Activated CD4-positive, alpha-beta T cell treated with anti-CD3 and anti-CD28 coated beads, Interleukin-2, amount 10 ng/mL, durations not matched to agents 7 days and 5 days (primary cell): ENCODE data around the gene VAX1. TPM values are rescaled to one million over a fixed set of nuclear protein-coding genes. Genes with fewer than 3 reads are reported as not detected.
"Not testable (repeated sequence)": the region's sequence is repeated elsewhere in the genome, so short reads cannot be mapped to it uniquely, and the experiment has no call there.

ENCODE experiments used
- CTCF ChIA-PET: fragments of 350-600 bp; sonication (Branson Sonifier 250); formaldehyde crosslinking; loops from one replicate; lab custom pipeline; 2021; ENCODE audit warnings: antibody characterized with exemption; lab: Charles Lee
- POLR2A ChIA-PET: fragments of 350-600 bp; sonication (Branson Sonifier 250); formaldehyde crosslinking; loops from one replicate; lab custom pipeline; 2021; ENCODE audit warnings: antibody characterized with exemption; lab: Charles Lee
- DNase-seq: peaks from one replicate; pipeline ENCODE4 v3.0.0-alpha.2; 2020
- H3K27ac Mint-ChIP-seq: one replicate; pipeline ENCODE4 v1.8.0; 2021; ENCODE audit warnings: mild to moderate bottlenecking, moderate library complexity, mixed read lengths
- H3K27me3 Mint-ChIP-seq: one replicate; pipeline ENCODE4 v1.8.0; 2021; ENCODE audit warnings: mixed read lengths
- H3K36me3 Mint-ChIP-seq: one replicate; pipeline ENCODE4 v1.8.0; 2021; ENCODE audit warnings: low read depth, mixed read lengths
- H3K4me1 Mint-ChIP-seq: one replicate; pipeline ENCODE4 v1.8.0; 2021; ENCODE audit warnings: mixed read lengths
- H3K4me3 Mint-ChIP-seq: one replicate; pipeline ENCODE4 v1.8.0; 2021; ENCODE audit warnings: mild to moderate bottlenecking, moderate library complexity, mixed read lengths
- H3K9me3 Mint-ChIP-seq: one replicate; pipeline ENCODE4 v1.8.0; 2021; ENCODE audit warnings: mixed read lengths
- total RNA-seq, 2 experiments: library from RNA; stranded (reverse); gene quantifications; one replicate each; pipeline ENCODE4 v1.2.3, GENCODE V29; 2021

VAX1 gene
- total RNA-seq, 2 experiments from 2014 or later, result not detected

DNA sequence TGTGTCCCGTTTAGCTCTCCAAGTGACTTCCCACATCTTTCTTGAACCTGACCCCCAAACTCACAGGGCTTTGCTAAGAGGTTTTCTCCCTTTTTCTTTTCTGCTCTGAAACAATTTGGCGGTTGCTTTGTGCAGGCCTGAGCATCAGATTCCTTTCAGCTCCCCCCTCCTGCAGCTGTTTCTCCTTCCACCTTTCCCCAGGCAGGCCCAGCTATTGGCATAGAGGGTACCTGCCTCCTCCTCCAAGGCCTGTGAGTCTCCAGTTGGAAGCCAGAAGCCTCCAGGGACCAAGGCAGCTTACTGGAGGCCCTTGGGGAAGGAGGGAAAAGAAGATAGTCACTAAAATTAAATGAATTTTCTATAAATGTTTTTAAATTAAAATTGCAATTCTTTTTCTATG, 7.7 kb downstream of the VAX1 start:
- H3K27me3 Mint-ChIP-seq, result peaks cover 67% of the 10 kb centered on the region
- CTCF ChIA-PET, result interaction anchor here (1.0 to 1.8 kb wide), 2 partner anchors 25 to 37 kb away, joined by 3 to 5 read pairs; no protein-coding TSS in a partner anchor

DNA sequence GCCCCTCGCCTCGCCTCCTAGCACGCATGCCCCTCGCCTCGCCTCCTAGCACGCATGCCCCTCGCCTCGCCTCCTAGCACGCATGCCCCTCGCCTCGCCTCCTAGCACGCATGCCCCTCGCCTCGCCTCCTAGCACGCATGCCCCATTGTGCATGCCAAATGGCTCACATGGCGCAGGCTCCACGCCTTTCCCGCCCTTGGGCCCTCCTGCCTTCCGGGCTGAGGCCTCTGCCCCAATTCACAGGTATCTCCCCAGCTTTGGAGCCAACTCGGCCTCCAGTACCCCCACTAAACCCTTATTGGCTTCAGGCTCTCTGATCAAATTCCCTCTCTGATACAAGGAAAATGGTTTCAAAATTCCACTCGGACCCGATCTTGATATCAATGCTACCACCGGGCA, 11.4 kb downstream of the VAX1 start:
- H3K4me3 Mint-ChIP-seq, H3K9me3 Mint-ChIP-seq, H3K27ac Mint-ChIP-seq, H3K4me1 Mint-ChIP-seq, DNase-seq, POLR2A ChIA-PET, CTCF ChIA-PET, H3K36me3 Mint-ChIP-seq: not testable (repeated sequence)
- H3K27me3 Mint-ChIP-seq, result peaks cover 39% of the 10 kb centered on the region

More for the DNA sequence above, 7.7 kb downstream of the VAX1 start:
- Mint-ChIP-seq H3K4me1 (peaks cover 9% of the 10 kb centered on the region), H3K27ac (no peak overlapping the region), H3K36me3 (no peaks in the 10 kb centered on the region), H3K9me3 (no peaks in the 10 kb centered on the region), H3K4me3 (no peak overlapping the region)
- DNase-seq, result no peak
- POLR2A ChIA-PET, result no interaction called here

DNA sequence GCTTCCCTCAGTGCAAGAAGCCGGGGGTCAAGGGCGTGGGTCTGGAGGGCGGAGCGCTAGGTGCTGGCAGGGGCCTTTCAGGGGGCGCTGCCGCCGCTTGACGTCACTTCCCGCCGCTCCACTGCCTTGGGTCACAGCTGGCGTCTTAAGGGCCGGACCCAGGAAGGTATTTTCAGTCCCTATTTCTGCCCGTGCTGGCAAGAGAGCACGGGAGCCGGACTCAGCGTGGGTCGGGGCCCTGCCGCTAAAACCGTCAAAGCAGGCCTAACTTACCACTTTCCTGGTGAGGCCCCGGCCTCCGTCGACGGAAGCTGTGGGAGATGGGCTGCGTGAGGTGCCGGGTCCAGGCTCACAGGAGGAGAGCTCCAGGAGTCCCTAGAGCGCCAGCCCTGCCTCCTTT, 12.0 kb downstream of the VAX1 start:
- Mint-ChIP-seq H3K27ac (no peak overlapping the region), H3K4me3 (no peak overlapping the region), H3K4me1 (peaks cover 2% of the 10 kb centered on the region), H3K27me3 (peaks cover 34% of the 10 kb centered on the region), H3K9me3 (no peaks in the 10 kb centered on the region), H3K36me3 (no peaks in the 10 kb centered on the region)
- ChIA-PET POLR2A (no interaction called here), CTCF (no interaction called here)
- no peak for DNase-seq

DNA sequence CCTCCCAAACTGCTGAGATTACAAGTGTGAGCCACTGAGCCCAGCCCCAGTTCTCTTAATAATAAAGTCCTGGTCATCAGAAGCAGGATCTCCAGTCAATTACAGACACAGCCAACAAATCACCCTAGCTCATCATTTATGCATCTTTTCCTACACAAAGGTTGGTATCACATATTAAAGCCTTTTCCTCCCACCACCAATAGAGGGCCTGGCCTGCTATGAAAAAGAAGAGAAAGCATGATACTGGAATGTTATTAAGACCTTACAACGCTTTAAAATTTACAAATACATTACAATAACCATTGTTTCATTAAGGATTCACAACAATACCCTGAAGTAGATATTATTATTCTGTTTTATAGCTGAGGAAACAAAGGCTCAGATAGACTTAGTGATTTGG, 25.9 kb downstream of the VAX1 start:
- CTCF ChIA-PET, result no interaction called here
- Mint-ChIP-seq H3K4me1 (no peaks in the 10 kb centered on the region), H3K9me3 (no peaks in the 10 kb centered on the region), H3K4me3 (no peak overlapping the region), H3K36me3 (no peaks in the 10 kb centered on the region), H3K27ac (no peak overlapping the region), H3K27me3 (peaks cover 9% of the 10 kb centered on the region)
- POLR2A ChIA-PET, result no interaction called here
- no peak for DNase-seq

DNA sequence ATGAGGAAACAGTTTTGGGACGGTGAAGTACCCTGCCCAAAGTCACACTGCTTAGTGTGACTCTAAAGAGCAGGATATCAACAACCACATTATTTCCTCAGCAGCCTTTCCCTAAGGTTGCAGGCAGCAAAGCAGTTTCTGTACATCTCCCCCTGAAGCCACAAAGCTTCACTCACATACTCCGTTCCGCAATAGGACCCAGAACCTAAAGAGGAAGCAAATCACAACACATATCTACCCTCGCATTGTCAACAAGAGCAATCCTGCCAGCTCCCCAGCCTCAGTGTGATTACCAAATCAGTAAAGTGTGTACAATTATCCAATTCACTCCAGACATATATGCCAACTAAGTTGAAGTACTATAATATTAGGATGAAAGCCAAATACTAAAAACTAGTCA, 30.8 kb downstream of the VAX1 start:
- H3K4me1 Mint-ChIP-seq, result no peaks in the 10 kb centered on the region
- POLR2A ChIA-PET, result no interaction called here
- H3K36me3 Mint-ChIP-seq, result no peaks in the 10 kb centered on the region

DNA sequence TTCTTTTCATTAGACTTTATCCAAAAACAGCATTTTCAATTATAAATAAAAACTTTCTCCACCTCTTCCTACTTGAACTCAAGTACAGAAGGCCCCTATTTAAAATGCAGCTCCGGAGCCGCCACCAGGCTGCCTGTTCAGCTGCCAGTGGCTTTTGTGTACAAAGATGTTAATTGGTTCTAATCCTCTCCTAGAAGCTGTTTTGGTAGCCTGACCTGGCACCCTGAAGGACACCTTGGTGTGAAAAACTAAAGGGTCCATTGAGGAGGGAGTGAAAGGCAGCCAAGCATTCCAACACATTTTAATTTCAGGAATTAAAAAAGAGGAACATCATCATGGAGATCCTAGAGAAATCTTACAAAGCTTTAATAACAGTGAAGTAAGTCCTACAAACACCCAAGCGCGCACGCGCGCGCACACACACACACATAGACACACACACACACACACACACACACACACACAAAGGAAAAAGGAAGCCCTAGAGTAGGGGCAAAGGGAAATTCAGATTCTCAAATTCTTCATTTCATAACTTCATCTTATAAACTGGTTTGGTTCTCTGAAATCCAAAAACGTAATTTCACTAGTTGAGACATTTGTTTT, 41.4 kb downstream of the VAX1 start:
- Mint-ChIP-seq H3K27ac (no peak overlapping the region), H3K4me3 (no peak overlapping the region), H3K36me3 (no peaks in the 10 kb centered on the region), H3K9me3 (no peaks in the 10 kb centered on the region), H3K27me3 (peaks cover 5% of the 10 kb centered on the region), H3K4me1 (no peaks in the 10 kb centered on the region)
- CTCF ChIA-PET, result no interaction called here
- POLR2A ChIA-PET, result no interaction called here
- no peak for DNase-seq

More for the DNA sequence above, 30.8 kb downstream of the VAX1 start:
- DNase-seq, result no peak
- Mint-ChIP-seq H3K9me3 (no peaks in the 10 kb centered on the region), H3K27ac (no peak overlapping the region), H3K27me3 (peaks cover 3% of the 10 kb centered on the region), H3K4me3 (no peak overlapping the region)
- CTCF ChIA-PET, result no interaction called here

DNA sequence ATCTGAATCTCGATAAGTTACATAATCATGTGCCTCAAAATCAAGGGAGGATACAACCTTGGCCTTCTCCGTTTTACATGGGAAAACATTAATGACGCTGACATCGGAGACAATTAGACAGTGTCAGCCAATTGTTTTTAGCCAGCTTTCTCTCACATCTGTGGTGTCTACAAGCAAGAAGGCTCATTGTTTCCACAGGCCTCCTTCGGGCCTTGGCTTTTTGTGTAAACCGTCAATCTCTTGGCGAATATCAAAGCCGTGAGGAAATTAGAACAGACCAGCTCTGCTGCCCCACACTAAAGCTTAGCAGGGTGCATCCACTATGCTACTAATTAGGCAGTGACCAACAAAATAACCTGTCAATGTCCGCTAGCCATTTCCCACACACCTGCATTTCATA, 43.2 kb downstream of the VAX1 start:
- ChIA-PET POLR2A (no interaction called here), CTCF (no interaction called here)
- H3K27ac Mint-ChIP-seq, result no peak overlapping the region
- peaks cover 5% of the 10 kb centered on the region for H3K27me3 Mint-ChIP-seq
- no peak for DNase-seq
- H3K9me3 Mint-ChIP-seq, result no peaks in the 10 kb centered on the region
- H3K36me3 Mint-ChIP-seq, result no peaks in the 10 kb centered on the region
- H3K4me3 Mint-ChIP-seq, result no peak overlapping the region
- H3K4me1 Mint-ChIP-seq, result no peaks in the 10 kb centered on the region

DNA sequence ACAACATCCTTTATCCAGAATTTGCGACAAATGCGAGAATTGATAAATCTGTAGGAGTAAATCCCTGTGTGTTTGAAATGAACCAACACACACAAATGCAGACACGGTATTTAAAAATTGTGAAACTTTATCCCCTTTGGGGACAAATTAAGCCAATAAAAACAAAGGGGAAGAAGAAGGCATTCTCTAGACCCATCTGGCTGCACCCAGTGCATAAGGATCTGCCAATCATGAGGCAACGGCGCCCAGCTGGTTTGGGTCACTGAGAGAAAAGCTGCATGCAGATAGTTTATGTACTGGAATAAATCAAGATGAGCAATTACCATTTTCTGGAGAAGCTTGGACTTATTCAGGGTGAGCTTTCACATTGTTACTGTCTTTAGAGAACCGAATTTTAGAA, 45.7 kb downstream of the VAX1 start:
- POLR2A ChIA-PET, result no interaction called here
- Mint-ChIP-seq H3K36me3 (no peaks in the 10 kb centered on the region), H3K4me3 (no peak overlapping the region), H3K9me3 (no peaks in the 10 kb centered on the region), H3K27ac (no peak overlapping the region), H3K4me1 (no peaks in the 10 kb centered on the region), H3K27me3 (peaks cover 5% of the 10 kb centered on the region)
- no peak for DNase-seq
- CTCF ChIA-PET, result no interaction called here

DNA sequence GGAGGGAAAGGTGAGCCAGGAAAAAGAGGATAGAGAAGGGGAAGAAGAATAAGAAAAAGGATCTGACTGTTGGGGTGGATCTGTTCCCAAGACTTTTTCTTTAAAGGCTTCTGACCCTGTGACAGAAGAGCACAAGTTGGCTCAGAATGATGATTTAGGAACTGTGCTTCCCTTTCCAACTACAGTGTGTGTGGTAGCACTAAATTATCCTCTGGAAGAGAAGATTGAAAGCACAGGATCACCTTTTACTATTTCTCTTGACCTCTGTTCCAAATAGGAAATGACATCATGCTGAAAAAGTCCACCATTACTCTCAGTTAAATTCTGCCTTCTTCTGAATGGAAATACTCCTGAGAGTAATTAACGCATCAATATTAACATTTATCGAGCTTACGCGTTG, 47.2 kb downstream of the VAX1 start:
- no peaks in the 10 kb centered on the region for H3K36me3 Mint-ChIP-seq
- no peak overlapping the region for H3K27ac Mint-ChIP-seq
- no peaks in the 10 kb centered on the region for H3K9me3 Mint-ChIP-seq
- ChIA-PET POLR2A (no interaction called here), CTCF (no interaction called here)
- H3K4me1 Mint-ChIP-seq, result no peaks in the 10 kb centered on the region
- no peak overlapping the region for H3K4me3 Mint-ChIP-seq
- H3K27me3 Mint-ChIP-seq, result peaks cover 5% of the 10 kb centered on the region
- no peak for DNase-seq

DNA sequence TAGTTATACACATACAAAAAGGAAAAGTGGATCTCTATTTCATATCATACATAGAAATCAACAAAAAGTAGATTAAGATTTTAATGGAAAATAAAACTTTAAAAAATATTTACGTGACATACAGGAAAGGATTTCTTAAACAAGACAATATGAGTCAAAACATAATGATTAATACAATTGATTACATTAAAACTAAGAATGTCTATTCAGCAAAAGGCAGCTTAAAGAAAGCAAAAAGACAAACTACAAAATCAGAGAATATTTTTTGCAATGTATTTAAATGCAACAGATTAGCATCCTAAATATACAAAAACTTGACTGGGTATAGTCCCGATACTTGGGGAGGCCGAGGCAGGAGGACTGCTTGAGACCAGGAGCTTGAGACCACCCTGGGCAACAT, 50.5 kb downstream of the VAX1 start:
- ChIA-PET POLR2A (no interaction called here), CTCF (no interaction called here)
- no peaks in the 10 kb centered on the region for H3K36me3 Mint-ChIP-seq
- no peak overlapping the region for H3K4me3 Mint-ChIP-seq
- H3K9me3 Mint-ChIP-seq, result no peaks in the 10 kb centered on the region
- no peak overlapping the region for H3K27ac Mint-ChIP-seq
- H3K4me1 Mint-ChIP-seq, result no peaks in the 10 kb centered on the region
- DNase-seq, result no peak
- no peaks in the 10 kb centered on the region for H3K27me3 Mint-ChIP-seq

DNA sequence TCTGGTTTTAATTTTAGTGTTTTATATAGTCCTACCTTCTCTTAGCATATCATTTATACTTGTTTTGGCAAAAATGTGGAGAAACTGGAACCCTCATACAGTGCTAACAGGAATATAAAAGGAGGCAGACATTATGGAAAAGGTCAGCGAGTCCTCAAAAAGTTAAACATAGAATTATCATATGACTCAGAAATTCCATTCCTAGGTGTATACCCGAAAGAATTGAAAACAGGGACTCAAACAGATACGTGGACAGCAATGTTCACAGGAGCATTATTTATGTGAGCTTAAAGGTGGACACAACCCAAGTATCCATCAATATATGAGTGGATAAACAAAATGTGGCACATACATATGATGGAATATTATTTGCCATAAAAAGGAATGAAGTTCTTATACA, 51.5 kb downstream of the VAX1 start:
- H3K4me3 Mint-ChIP-seq, result no peak overlapping the region
- H3K9me3 Mint-ChIP-seq, result no peaks in the 10 kb centered on the region
- H3K4me1 Mint-ChIP-seq, result no peaks in the 10 kb centered on the region
- POLR2A ChIA-PET, result no interaction called here
- H3K27me3 Mint-ChIP-seq, result no peaks in the 10 kb centered on the region
- no peak overlapping the region for H3K27ac Mint-ChIP-seq
- no peaks in the 10 kb centered on the region for H3K36me3 Mint-ChIP-seq
- CTCF ChIA-PET, result no interaction called here
- DNase-seq, result no peak

DNA sequence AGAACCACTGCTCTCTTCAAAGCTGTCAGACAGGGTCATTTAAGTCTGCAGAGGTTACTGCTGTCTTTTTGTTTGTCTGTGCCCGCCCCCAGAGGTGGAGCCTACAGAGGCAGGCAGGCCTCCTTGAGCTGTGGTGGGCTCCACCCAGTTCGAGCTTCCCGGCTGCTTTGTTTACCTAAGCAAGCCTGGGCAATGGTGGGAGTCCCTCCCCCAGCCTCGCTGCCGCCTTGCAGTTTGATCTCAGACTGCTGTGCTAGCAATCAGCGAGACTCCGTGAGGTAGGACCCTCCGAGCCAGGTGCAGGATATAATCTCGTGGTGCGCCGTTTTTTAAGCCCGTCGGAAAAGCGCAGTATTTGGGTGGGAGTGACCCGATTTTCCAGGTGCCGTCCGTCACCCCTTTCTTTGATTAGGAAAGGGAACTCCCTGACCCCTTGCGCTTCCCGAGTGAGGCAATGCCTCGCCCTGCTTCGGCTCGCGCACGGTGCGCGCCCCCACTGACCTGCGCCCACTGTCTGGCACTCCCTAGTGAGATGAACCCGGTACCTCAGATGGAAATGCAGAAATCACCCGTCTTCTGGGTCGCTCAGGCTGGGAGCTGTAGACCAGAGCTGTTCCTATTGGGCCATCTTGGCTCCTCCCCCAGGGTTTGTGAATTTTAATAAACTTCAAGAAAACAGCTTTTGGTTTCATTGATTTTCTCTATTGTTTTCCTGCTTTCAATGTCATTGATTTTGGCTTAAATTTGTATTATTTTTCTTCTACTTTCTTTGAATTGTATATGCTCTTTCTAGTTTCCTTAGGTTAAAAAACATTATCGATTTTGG, 53.4 kb downstream of the VAX1 start:
- DNase-seq, H3K36me3 Mint-ChIP-seq, POLR2A ChIA-PET, H3K27ac Mint-ChIP-seq, H3K4me1 Mint-ChIP-seq, H3K9me3 Mint-ChIP-seq, CTCF ChIA-PET, H3K27me3 Mint-ChIP-seq, H3K4me3 Mint-ChIP-seq: not testable (repeated sequence)
